Measurements from ENCODE around the gene CPAMD8. TPM values are rescaled to one million over a fixed set of nuclear protein-coding genes. Genes with fewer than 3 reads are reported as not detected.

Gene CPAMD8
- total and polyA plus RNA-seq, 9 of the 15 experiments (the other 6 are each of a cell fraction or from before 2014, with no cell fraction given), result 0.20 to 2.1 (median 1.3) TPM

DNA sequence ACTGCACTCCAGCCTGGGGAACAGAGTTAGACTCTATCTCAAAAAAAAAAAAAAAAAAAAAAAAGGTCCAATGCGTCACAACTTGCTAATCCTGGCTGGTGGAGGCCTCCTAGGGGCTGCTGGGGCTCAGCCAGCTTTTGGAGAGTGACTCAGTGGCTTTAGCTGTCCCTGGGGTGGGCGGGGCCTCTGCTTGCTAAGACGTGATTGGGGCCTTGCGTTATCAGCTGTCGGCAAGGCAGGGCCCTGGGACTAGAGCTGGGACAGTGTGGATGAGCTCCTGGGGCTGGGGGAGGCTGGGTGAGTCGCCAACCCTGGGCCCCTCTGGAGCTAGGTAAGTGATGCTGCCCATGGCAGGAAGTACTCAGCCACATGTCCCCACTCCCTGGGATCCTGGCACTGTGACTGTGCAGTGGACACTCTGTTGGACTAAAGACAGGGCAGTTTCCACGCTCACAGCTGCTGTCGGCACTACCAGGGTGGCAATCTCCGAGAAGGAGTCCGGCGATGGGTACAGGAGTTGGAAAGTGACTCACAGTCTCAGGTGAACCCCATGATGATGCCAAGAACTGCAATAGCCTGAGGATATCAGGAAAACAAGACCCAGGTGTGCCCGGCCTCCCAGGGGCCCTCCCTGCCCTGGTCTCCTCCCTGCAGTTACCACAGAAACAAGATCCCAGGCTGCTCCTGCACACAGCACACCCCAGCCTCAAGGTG lies 105.6 kb downstream of the CPAMD8 start (continued):
- TF ChIP-seq CXXC5 (CRISPR knock-in tag; IDR thresholded peaks at IDR 0.05), result no peak
- TF ChIP-seq DIDO1 (tag; IDR thresholded peaks at IDR 0.05; ENCODE audit: low read depth), result no peak
- TF ChIP-seq, protein P1, sequence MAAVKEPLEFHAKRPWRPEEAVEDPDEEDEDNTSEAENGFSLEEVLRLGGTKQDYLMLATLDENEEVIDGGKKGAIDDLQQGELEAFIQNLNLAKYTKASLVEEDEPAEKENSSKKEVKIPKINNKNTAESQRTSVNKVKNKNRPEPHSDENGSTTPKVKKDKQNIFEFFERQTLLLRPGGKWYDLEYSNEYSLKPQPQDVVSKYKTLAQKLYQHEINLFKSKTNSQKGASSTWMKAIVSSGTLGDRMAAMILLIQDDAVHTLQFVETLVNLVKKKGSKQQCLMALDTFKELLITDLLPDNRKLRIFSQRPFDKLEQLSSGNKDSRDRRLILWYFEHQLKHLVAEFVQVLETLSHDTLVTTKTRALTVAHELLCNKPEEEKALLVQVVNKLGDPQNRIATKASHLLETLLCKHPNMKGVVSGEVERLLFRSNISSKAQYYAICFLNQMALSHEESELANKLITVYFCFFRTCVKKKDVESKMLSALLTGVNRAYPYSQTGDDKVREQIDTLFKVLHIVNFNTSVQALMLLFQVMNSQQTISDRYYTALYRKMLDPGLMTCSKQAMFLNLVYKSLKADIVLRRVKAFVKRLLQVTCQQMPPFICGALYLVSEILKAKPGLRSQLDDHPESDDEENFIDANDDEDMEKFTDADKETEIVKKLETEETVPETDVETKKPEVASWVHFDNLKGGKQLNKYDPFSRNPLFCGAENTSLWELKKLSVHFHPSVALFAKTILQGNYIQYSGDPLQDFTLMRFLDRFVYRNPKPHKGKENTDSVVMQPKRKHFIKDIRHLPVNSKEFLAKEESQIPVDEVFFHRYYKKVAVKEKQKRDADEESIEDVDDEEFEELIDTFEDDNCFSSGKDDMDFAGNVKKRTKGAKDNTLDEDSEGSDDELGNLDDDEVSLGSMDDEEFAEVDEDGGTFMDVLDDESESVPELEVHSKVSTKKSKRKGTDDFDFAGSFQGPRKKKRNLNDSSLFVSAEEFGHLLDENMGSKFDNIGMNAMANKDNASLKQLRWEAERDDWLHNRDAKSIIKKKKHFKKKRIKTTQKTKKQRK (IDR thresholded peaks at IDR 0.05; ENCODE audit: borderline replicate concordance, low read depth, low read length), result no peak
- no peak for TF ChIP-seq SAFB2 (IDR thresholded peaks at IDR 0.05; ENCODE audit: borderline replicate concordance, low read depth, low read length, severe bottlenecking)
- peak; percentile 69 for TF ChIP-seq ARID1B (IDR thresholded peaks at IDR 0.05)
- TF ChIP-seq, protein P2, sequence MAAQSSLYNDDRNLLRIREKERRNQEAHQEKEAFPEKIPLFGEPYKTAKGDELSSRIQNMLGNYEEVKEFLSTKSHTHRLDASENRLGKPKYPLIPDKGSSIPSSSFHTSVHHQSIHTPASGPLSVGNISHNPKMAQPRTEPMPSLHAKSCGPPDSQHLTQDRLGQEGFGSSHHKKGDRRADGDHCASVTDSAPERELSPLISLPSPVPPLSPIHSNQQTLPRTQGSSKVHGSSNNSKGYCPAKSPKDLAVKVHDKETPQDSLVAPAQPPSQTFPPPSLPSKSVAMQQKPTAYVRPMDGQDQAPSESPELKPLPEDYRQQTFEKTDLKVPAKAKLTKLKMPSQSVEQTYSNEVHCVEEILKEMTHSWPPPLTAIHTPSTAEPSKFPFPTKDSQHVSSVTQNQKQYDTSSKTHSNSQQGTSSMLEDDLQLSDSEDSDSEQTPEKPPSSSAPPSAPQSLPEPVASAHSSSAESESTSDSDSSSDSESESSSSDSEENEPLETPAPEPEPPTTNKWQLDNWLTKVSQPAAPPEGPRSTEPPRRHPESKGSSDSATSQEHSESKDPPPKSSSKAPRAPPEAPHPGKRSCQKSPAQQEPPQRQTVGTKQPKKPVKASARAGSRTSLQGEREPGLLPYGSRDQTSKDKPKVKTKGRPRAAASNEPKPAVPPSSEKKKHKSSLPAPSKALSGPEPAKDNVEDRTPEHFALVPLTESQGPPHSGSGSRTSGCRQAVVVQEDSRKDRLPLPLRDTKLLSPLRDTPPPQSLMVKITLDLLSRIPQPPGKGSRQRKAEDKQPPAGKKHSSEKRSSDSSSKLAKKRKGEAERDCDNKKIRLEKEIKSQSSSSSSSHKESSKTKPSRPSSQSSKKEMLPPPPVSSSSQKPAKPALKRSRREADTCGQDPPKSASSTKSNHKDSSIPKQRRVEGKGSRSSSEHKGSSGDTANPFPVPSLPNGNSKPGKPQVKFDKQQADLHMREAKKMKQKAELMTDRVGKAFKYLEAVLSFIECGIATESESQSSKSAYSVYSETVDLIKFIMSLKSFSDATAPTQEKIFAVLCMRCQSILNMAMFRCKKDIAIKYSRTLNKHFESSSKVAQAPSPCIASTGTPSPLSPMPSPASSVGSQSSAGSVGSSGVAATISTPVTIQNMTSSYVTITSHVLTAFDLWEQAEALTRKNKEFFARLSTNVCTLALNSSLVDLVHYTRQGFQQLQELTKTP (IDR thresholded peaks at IDR 0.05; ENCODE audit: low read depth in 1 of 2, partially characterized antibody in 2 of 2), result no peak
- TF ChIP-seq ZNF785 (CRISPR knock-in tag; IDR thresholded peaks at IDR 0.05), result no peak
- TF ChIP-seq PHF8 (IDR thresholded peaks at IDR 0.05; ENCODE audit: borderline replicate concordance, low read length), result peak; percentile 26; the same call in 1 of the 2 replicates
- no peak for TF ChIP-seq ZBTB34 (CRISPR knock-in tag; IDR thresholded peaks at IDR 0.05)
- TF ChIP-seq, protein P3, sequence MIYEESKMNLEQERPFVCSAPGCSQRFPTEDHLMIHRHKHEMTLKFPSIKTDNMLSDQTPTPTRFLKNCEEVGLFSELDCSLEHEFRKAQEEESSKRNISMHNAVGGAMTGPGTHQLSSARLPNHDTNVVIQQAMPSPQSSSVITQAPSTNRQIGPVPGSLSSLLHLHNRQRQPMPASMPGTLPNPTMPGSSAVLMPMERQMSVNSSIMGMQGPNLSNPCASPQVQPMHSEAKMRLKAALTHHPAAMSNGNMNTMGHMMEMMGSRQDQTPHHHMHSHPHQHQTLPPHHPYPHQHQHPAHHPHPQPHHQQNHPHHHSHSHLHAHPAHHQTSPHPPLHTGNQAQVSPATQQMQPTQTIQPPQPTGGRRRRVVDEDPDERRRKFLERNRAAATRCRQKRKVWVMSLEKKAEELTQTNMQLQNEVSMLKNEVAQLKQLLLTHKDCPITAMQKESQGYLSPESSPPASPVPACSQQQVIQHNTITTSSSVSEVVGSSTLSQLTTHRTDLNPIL (CRISPR knock-in tag; IDR thresholded peaks at IDR 0.05), result no peak
- TF ChIP-seq CEBPG (CRISPR knock-in tag; IDR thresholded peaks at IDR 0.05), result no peak
- no peak for TF ChIP-seq CEBPG (tag; conservative IDR thresholded peaks at IDR 0.05 in 1 of 2, IDR thresholded peaks at IDR 0.05 in 1 of 2)
- no peak for TF ChIP-seq ZBTB12 (CRISPR knock-in tag; IDR thresholded peaks at IDR 0.05)
- TF ChIP-seq ARNT (IDR thresholded peaks at IDR 0.05), result no peak
- TF ChIP-seq ELF1 (tag; IDR thresholded peaks at IDR 0.05), result no peak
